NCI-H82 treated with DMSO at 0.1 percent for 48 hours (cell line): ENCODE data around the gene VTI1B.
"Not testable (repeated sequence)": the region's sequence is repeated elsewhere in the genome, so short reads cannot be mapped to it uniquely, and the experiment has no call there.

ENCODE experiments used
- DNase-seq: peaks from one replicate; lab custom pipeline; 2025; ENCODE audit not compliant: unreplicated experiment; lab: John Stamatoyannopoulos, UW

The VTI1B gene

GRCh38 chr14:67633451-67634147 is 40.8 kb downstream of the VTI1B start:
- DNase-seq = no peak

- no peak for DNase-seq
Measured at GRCh38 chr14:67630938-67631337, 43.5 kb downstream of the VTI1B start.

GRCh38 chr14:67630186-67630585 is 44.2 kb downstream of the VTI1B start:
- DNase-seq = no peak

- DNase-seq = no peak
Measured at GRCh38 chr14:67627519-67627918, 46.9 kb downstream of the VTI1B start.

- DNase-seq = not testable (repeated sequence)
Measured at GRCh38 chr14:67626131-67626530, 48.3 kb downstream of the VTI1B start.

GRCh38 chr14:67623114-67623513 is 51.3 kb downstream of the VTI1B start:
- no peak for DNase-seq

GRCh38 chr14:67622675-67623074 is 51.8 kb downstream of the VTI1B start:
- DNase-seq = no peak

- no peak for DNase-seq
Measured at GRCh38 chr14:67620217-67620785, 54.1 kb downstream of the VTI1B start.

- DNase-seq = peak; percentile 73
Measured at GRCh38 chr14:67619446-67620216, 54.8 kb downstream of the VTI1B start, which contains the start of gene ARG2. Gene ARG2 (plus strand): TSS chr14:67619920. CDS start chr14:67619978, 58 bp downstream.

- DNase-seq = no peak
Measured at GRCh38 chr14:67618617-67619063, 55.8 kb downstream of the VTI1B start.

GRCh38 chr14:67610491-67610890 is 63.9 kb downstream of the VTI1B start:
- DNase-seq = no peak

- DNase-seq = no peak
Measured at GRCh38 chr14:67609642-67610310, 64.7 kb downstream of the VTI1B start.

- no peak for DNase-seq
Measured at GRCh38 chr14:67607646-67608045, 66.8 kb downstream of the VTI1B start.

- no peak for DNase-seq
Measured at GRCh38 chr14:67602995-67603545, 71.4 kb downstream of the VTI1B start.

- no peak for DNase-seq
Measured at GRCh38 chr14:67602076-67602475, 72.4 kb downstream of the VTI1B start.

GRCh38 chr14:67600562-67600974 is 73.9 kb downstream of the VTI1B start:
- not testable (repeated sequence) for DNase-seq

- DNase-seq = peak; percentile 46
Measured at GRCh38 chr14:67599698-67600561, 74.5 kb downstream of the VTI1B start, which contains the start of gene PIGH. Gene PIGH (minus strand): TSS chr14:67600268. CDS start chr14:67600203, 65 bp downstream.
